ENCODE measurements around the gene CSTB. TPM values are rescaled to one million over a fixed set of nuclear protein-coding genes. Genes with fewer than 3 reads are reported as not detected.

CSTB gene
- total RNA-seq, 4 donors from 2014 or later: 375 to 700 (median 481) TPM

- TF ChIP-seq CTCF (IDR thresholded peaks at IDR 0.05) (no peak), POLR2A (IDR thresholded peaks at IDR 0.05) (no peak)
- Histone ChIP-seq H3K36me3 (peaks cover 0 to 12% (median 2%) of the 10 kb centered on the region in 3 donors), H3K27me3 (no peaks in the 10 kb centered on the region), H3K27ac (peak overlapping the region; percentile 80 to 88 (median 84)), H3K9me3 (no peaks in the 10 kb centered on the region), H3K4me1 (peaks cover 31 to 85% (median 40%) of the 10 kb centered on the region in 3 donors), H3K4me3 (no peak overlapping the region)
- 52 to 63% methylated on average over 15 to 23 of the region's 34 CpGs for WGBS, 2 donors
- intact Hi-C loops (cut with DNase I): no loop called here
- no peak for DNase-seq
Observed at GRCh38 chr21:43767984-43768867, 7.9 kb downstream of the CSTB start.

DNA sequence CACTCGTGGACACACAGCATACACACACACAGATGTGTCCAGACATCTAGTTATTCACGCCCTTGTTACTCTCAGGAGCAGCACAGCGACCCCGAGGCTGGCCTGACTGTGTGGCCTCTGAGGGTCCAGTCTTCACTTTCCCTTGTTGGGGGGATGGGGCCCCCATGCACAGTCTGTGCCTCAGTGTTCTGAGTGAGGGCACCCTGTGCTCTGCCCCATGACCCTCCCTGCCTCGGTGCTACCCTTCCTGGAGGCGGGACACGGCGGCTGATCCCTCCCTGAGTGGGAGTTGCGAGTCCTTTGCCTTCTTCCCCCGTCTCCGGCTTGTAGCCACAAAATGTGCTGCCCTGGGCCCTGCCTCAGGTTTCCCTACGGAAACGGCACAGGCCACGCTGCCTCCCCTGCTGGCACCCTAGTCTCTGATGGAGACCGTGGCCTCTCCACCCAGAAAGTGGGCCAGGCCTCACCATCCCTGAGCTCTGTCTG is 8.6 kb downstream of the CSTB start:
- WGBS, 2 donors: 73 to 86% methylated on average over 6 to 12 of the region's 15 CpGs
- H3K27me3 ChIP-seq: no peaks in the 10 kb centered on the region
- peak overlapping the region; percentile 80 to 88 (median 84) for H3K27ac ChIP-seq
- no peak overlapping the region for H3K4me3 ChIP-seq
- intact Hi-C loops (cut with DNase I): no loop called here
- no peak for DNase-seq
- TF ChIP-seq POLR2A (IDR thresholded peaks at IDR 0.05) (no peak), CTCF (IDR thresholded peaks at IDR 0.05) (no peak)
- H3K4me1 ChIP-seq: peaks cover 31 to 85% (median 45%) of the 10 kb centered on the region in 3 donors
- no peaks in the 10 kb centered on the region for H3K9me3 ChIP-seq
- peaks cover 0 to 5% (median 0%) of the 10 kb centered on the region in 3 donors for H3K36me3 ChIP-seq

DNA sequence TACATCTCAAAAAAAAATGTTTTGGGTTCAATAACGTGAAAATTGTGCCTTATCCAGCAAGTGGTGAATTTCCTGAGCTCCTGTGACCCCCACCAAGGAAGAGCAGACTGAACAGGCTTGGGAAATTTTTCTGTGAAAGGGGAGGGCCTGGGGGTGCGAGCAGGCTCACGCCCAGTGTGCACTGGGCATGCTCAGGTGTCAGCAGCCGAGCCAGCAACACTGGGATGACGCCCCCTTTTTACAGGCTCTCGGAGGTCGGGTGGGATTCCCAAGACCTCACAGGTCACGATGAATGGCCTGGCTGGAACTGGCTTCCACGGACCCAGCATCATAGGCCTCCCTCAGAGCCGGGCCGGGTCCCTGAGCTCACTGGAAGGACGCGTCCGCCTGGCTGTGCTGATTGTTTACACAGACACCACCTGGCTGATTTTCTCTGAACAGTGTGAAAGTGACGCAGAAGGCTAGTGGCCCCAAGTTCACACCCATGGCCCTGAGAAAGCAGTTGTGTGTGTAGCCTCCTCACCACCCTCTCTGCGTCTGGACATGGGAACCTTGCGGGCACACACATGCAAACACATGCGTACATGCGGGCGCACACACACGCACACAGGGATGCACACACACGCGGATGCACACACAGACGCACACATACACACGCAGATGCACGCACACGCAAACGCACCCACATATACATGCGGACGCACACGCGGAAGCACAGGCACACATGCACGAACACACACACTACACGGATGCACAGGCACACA is 9.2 kb downstream of the CSTB start:
- no peak for DNase-seq
- peaks cover 35 to 85% (median 50%) of the 10 kb centered on the region in 3 donors for H3K4me1 ChIP-seq

GRCh38 chr21:43764576-43765495 is 11.3 kb downstream of the CSTB start:
- no peak overlapping the region for H3K4me3 ChIP-seq
- H3K27ac ChIP-seq: peak overlapping the region; percentile 58 to 77 (median 68)
- no peaks in the 10 kb centered on the region for H3K27me3 ChIP-seq
- WGBS, 2 donors: 52 to 74% methylated on average over 13 to 18 of the region's 19 CpGs
- peaks cover 35 to 75% (median 45%) of the 10 kb centered on the region in 3 donors for H3K4me1 ChIP-seq
- peaks cover 0 to 27% (median 0%) of the 10 kb centered on the region in 3 donors for H3K36me3 ChIP-seq
- H3K9me3 ChIP-seq: no peaks in the 10 kb centered on the region
- no peak for DNase-seq
- intact Hi-C loops (cut with DNase I): no loop called here
- no peak for TF ChIP-seq CTCF (IDR thresholded peaks at IDR 0.05)
- no peak for TF ChIP-seq POLR2A (IDR thresholded peaks at IDR 0.05)

More for the DNA sequence above, 9.2 kb downstream of the CSTB start:
- no peak for TF ChIP-seq CTCF (IDR thresholded peaks at IDR 0.05)
- no peak for TF ChIP-seq POLR2A (IDR thresholded peaks at IDR 0.05)
- WGBS, 2 donors: 72 to 90% methylated on average over 17 to 23 of the region's 34 CpGs
- no peaks in the 10 kb centered on the region for H3K9me3 ChIP-seq
- peak overlapping the region; percentile 80 to 88 (median 84) for H3K27ac ChIP-seq
- no peak overlapping the region for H3K4me3 ChIP-seq
- peaks cover 0 to 6% (median 0%) of the 10 kb centered on the region in 3 donors for H3K36me3 ChIP-seq
- H3K27me3 ChIP-seq: no peaks in the 10 kb centered on the region
- intact Hi-C loops (cut with DNase I): no loop called here

All from esophagus squamous epithelium (tissue), 5 donors.